WTC11 (cell line): Measurements from ENCODE around the gene SKAP2. TPM values are rescaled to one million over a fixed set of nuclear protein-coding genes. Genes with fewer than 3 reads are reported as not detected.

Experiments
- ATAC-seq: fragments of 200-7000 bp; cut with Tn5 transposase; 2 replicates; pipeline ENCODE4 v1.10.0; 2021; ENCODE audit warnings: mild to moderate bottlenecking, moderate library complexity
- CTCF ChIA-PET: fragments of 300-600 bp; sonication (Branson Sonifier 250); formaldehyde crosslinking; loops from one replicate; lab custom pipeline; 2021; ENCODE audit warnings: antibody characterized with exemption; lab: Charles Lee
- POLR2A ChIA-PET: fragments of 350-600 bp; sonication (Branson Sonifier 250); formaldehyde crosslinking; loops from one replicate; lab custom pipeline; 2021; ENCODE audit warnings: antibody characterized with exemption; lab: Charles Lee
- DNase-seq: peaks from one replicate; pipeline ENCODE4 v3.0.0; 2021; ENCODE audit warnings: low spot score
- H3K27ac Mint-ChIP-seq: 2 replicates; pipeline ENCODE4 v1.8.0; 2021; ENCODE audit warnings: mixed read lengths
- H3K27me3 Mint-ChIP-seq: 2 replicates; pipeline ENCODE4 v1.8.0; 2021; ENCODE audit warnings: low read depth, mild to moderate bottlenecking, moderate library complexity, mixed read lengths
- H3K36me3 Mint-ChIP-seq: 2 replicates; pipeline ENCODE4 v1.8.0; 2021; ENCODE audit warnings: mixed read lengths
- H3K4me1 Mint-ChIP-seq: 2 replicates; pipeline ENCODE4 v1.8.0; 2022; ENCODE audit warnings: mixed read lengths
- H3K4me3 Mint-ChIP-seq: 2 replicates; pipeline ENCODE4 v1.8.0; 2021; ENCODE audit warnings: mild to moderate bottlenecking, moderate library complexity, mixed read lengths
- H3K9me3 Mint-ChIP-seq: 2 replicates; pipeline ENCODE4 v1.8.0; 2021; ENCODE audit warnings: mixed read lengths
- CBFB ChIP-seq: sonication (generic); formaldehyde crosslinking; IDR thresholded peaks from 2 replicates; pipeline ENCODE4 v1.8.1; 2022; ENCODE audit warnings: mild to moderate bottlenecking, low read depth, missing genetic modification reagents
- ESRRA ChIP-seq: sonication (generic); formaldehyde crosslinking; IDR thresholded peaks from 2 replicates; pipeline ENCODE4 v1.8.1; 2022; ENCODE audit warnings: mild to moderate bottlenecking, missing genetic modification reagents, borderline replicate concordance
- FOXP1 ChIP-seq: sonication (generic); formaldehyde crosslinking; IDR thresholded peaks from 2 replicates; pipeline ENCODE4 v1.8.0; 2022; ENCODE audit warnings: missing genetic modification reagents, mild to moderate bottlenecking, moderate library complexity, borderline replicate concordance
- GRHL2 ChIP-seq: fragments of 250-450 bp; sonication (Bioruptor Pico); IDR thresholded peaks from 2 replicates; pipeline ENCODE4 v1.8.0; 2022; ENCODE audit warnings: mild to moderate bottlenecking, moderate library complexity; ENCODE audit not compliant: insufficient replicate concordance, severe bottlenecking
- IRF2 ChIP-seq: sonication (generic); formaldehyde crosslinking; IDR thresholded peaks from 2 replicates; pipeline ENCODE4 v1.8.0; 2022; ENCODE audit warnings: low read depth, missing genetic modification reagents, borderline replicate concordance
- NFE2L1 ChIP-seq: sonication (generic); formaldehyde crosslinking; IDR thresholded peaks from 2 replicates; pipeline ENCODE4 v1.8.1; 2023; ENCODE audit warnings: missing genetic modification reagents
- NR3C1 ChIP-seq: sonication (generic); formaldehyde crosslinking; conservative IDR thresholded peaks from 2 replicates; pipeline ENCODE4 v1.8.1; 2023; ENCODE audit warnings: low read depth, mild to moderate bottlenecking, missing genetic modification reagents
- SMAD4 ChIP-seq: sonication (generic); formaldehyde crosslinking; IDR thresholded peaks from 2 replicates; pipeline ENCODE4 v1.8.0; 2022; ENCODE audit warnings: mild to moderate bottlenecking, missing genetic modification reagents
- SP1 ChIP-seq: sonication (generic); formaldehyde crosslinking; conservative IDR thresholded peaks from 2 replicates; pipeline ENCODE4 v1.8.1; 2022; ENCODE audit warnings: missing genetic modification reagents
- ZNF138 ChIP-seq: sonication (generic); formaldehyde crosslinking; conservative IDR thresholded peaks from 2 replicates; pipeline ENCODE4 v1.8.1; 2022; ENCODE audit warnings: mild to moderate bottlenecking, moderate library complexity, missing genetic modification reagents
- ZNF232 ChIP-seq: sonication (generic); formaldehyde crosslinking; IDR thresholded peaks from 2 replicates; pipeline ENCODE4 v1.8.0; 2022; ENCODE audit warnings: mild to moderate bottlenecking, missing genetic modification reagents
- ZNF416 ChIP-seq: fragments of 250-450 bp; sonication (Bioruptor Pico); IDR thresholded peaks from 2 replicates; pipeline ENCODE4 v1.9.0; 2021; ENCODE audit warnings: mild to moderate bottlenecking, inconsistent platforms
- ZNF423 ChIP-seq: fragments of 250-450 bp; sonication (Bioruptor Pico); IDR thresholded peaks from 2 replicates; pipeline ENCODE4 v2.1.2; 2022; ENCODE audit warnings: mild to moderate bottlenecking, moderate library complexity
- total RNA-seq: library from RNA; stranded (reverse); gene quantifications from 3 replicates; pipeline ENCODE4 v1.2.3, GENCODE V29; 2021
- TF ChIP-seq, protein P1 (sequence below): sonication (generic); formaldehyde crosslinking; IDR thresholded peaks from 2 replicates; pipeline ENCODE4 v1.8.1; 2023; ENCODE audit warnings: mild to moderate bottlenecking, missing genetic modification reagents
- TF ChIP-seq, protein P2 (sequence below): sonication (generic); formaldehyde crosslinking; IDR thresholded peaks from 2 replicates; pipeline ENCODE4 v1.8.1; 2022; ENCODE audit warnings: low read depth, missing genetic modification reagents, borderline replicate concordance
- TF ChIP-seq, protein P3 (sequence below): sonication (generic); formaldehyde crosslinking; IDR thresholded peaks from 2 replicates; pipeline ENCODE4 v1.8.1; 2022; ENCODE audit warnings: mild to moderate bottlenecking, moderate library complexity, missing genetic modification reagents
- TF ChIP-seq, protein P4 (sequence below): fragments of 250-450 bp; sonication (Bioruptor Pico); conservative IDR thresholded peaks from 2 replicates; pipeline ENCODE4 v1.9.0; 2021; ENCODE audit warnings: mild to moderate bottlenecking
- TF ChIP-seq, protein P5 (sequence below): sonication (generic); formaldehyde crosslinking; IDR thresholded peaks from 2 replicates; pipeline ENCODE4 v1.8.0; 2023; ENCODE audit warnings: missing genetic modification reagents, mild to moderate bottlenecking, borderline replicate concordance
- TF ChIP-seq, protein P6 (sequence below): sonication (generic); formaldehyde crosslinking; IDR thresholded peaks from 2 replicates; pipeline ENCODE4 v1.8.1; 2023; ENCODE audit warnings: mild to moderate bottlenecking, moderate library complexity, missing genetic modification reagents
- TF ChIP-seq, protein P7 (sequence below): sonication (generic); formaldehyde crosslinking; IDR thresholded peaks from 2 replicates; pipeline ENCODE4 v1.8.0; 2023; ENCODE audit warnings: missing genetic modification reagents
- TF ChIP-seq, protein P8 (sequence below): sonication (generic); formaldehyde crosslinking; IDR thresholded peaks from 2 replicates; pipeline ENCODE4 v1.8.0; 2022; ENCODE audit warnings: mild to moderate bottlenecking, missing genetic modification reagents

SKAP2 gene
- total RNA-seq, 1 experiment from 2014 or later = 2.5 TPM

DNA sequence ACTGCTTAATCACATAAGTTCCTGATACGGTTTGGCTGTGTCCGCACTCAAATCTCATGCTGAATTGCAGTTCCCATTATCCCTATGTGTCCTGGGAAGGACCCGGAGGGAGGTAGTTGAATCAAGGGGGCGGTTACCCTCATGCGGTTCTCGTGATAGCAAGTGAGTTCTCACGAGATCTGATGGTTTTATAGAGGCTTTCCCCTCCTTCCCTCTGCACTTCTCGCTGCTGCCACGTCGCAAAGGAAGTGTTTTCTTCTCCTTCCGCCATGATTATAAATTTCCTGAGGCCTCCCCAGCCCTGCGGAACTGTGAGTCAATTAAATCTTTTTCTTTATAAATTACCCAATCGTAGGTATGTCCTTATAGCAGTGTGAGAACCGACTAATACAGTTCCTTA lies 226.2 kb downstream of the SKAP2 start:
- H3K36me3 Mint-ChIP-seq = no peaks in the 10 kb centered on the region
- no peaks in the 10 kb centered on the region for H3K27me3 Mint-ChIP-seq
- TF ChIP-seq SP1 (no peak), ZNF416 (CRISPR knock-in tag) (no peak), SMAD4 (no peak), CBFB (CRISPR knock-in tag) (no peak), NFE2L1 (no peak), ZNF138 (CRISPR knock-in tag) (no peak), NR3C1 (CRISPR knock-in tag) (no peak), ZNF232 (CRISPR knock-in tag) (no peak), FOXP1 (CRISPR knock-in tag) (no peak), ZNF423 (CRISPR knock-in tag) (no peak)
- TF ChIP-seq, protein P1, sequence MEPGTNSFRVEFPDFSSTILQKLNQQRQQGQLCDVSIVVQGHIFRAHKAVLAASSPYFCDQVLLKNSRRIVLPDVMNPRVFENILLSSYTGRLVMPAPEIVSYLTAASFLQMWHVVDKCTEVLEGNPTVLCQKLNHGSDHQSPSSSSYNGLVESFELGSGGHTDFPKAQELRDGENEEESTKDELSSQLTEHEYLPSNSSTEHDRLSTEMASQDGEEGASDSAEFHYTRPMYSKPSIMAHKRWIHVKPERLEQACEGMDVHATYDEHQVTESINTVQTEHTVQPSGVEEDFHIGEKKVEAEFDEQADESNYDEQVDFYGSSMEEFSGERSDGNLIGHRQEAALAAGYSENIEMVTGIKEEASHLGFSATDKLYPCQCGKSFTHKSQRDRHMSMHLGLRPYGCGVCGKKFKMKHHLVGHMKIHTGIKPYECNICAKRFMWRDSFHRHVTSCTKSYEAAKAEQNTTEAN (CRISPR knock-in tag) = no peak
- TF ChIP-seq, protein P2, sequence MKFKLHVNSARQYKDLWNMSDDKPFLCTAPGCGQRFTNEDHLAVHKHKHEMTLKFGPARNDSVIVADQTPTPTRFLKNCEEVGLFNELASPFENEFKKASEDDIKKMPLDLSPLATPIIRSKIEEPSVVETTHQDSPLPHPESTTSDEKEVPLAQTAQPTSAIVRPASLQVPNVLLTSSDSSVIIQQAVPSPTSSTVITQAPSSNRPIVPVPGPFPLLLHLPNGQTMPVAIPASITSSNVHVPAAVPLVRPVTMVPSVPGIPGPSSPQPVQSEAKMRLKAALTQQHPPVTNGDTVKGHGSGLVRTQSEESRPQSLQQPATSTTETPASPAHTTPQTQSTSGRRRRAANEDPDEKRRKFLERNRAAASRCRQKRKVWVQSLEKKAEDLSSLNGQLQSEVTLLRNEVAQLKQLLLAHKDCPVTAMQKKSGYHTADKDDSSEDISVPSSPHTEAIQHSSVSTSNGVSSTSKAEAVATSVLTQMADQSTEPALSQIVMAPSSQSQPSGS (CRISPR knock-in tag) = no peak
- TF ChIP-seq, protein P3, sequence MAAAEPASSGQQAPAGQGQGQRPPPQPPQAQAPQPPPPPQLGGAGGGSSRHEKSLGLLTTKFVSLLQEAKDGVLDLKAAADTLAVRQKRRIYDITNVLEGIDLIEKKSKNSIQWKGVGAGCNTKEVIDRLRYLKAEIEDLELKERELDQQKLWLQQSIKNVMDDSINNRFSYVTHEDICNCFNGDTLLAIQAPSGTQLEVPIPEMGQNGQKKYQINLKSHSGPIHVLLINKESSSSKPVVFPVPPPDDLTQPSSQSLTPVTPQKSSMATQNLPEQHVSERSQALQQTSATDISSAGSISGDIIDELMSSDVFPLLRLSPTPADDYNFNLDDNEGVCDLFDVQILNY = no peak
- TF ChIP-seq, protein P4, sequence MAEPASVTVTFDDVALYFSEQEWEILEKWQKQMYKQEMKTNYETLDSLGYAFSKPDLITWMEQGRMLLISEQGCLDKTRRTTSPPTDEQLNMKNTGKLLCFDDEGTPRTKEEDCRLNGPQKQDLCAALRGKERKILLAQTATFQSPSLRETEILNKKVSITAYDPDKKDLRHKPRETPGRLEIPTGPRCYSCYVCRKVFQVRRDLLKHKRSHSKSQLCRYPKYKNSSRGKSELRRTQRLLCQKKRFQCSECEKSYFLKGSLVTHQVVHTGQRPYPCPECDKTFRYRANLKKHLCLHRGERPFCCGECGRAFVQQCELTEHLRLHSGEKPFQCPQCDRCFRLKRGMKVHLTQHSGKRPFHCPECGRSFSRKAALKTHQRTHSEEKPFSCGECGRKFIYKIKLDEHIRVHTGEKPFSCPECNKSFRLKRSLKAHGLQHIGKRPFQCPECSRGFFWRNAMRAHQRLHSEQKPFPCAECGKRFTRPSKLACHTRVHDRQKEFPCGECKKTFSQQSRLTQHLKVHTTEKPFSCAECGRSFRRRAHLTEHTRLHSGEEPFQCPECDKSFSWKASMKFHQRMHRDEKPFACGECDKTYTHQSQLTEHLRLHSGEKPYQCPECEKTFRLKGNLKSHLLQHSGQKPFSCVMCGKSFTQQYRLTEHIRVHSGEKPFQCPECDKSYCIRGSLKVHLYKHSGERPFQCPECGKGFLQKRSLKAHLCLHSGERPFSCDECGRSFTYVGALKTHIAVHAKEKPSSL (CRISPR knock-in tag) = no peak
- TF ChIP-seq, all 79 proteins: peak for 0
- Mint-ChIP-seq H3K4me1 (no peaks in the 10 kb centered on the region), H3K27ac (no peak overlapping the region), H3K4me3 (no peak overlapping the region), H3K9me3 (no peaks in the 10 kb centered on the region)
- ATAC-seq (no peak), DNase-seq (no peak)
- CTCF ChIA-PET = interaction anchor here (1.3 kb wide), 1 partner anchor 268 kb away, joined by 3 read pairs; no protein-coding TSS in a partner anchor
- POLR2A ChIA-PET = no interaction called here

DNA sequence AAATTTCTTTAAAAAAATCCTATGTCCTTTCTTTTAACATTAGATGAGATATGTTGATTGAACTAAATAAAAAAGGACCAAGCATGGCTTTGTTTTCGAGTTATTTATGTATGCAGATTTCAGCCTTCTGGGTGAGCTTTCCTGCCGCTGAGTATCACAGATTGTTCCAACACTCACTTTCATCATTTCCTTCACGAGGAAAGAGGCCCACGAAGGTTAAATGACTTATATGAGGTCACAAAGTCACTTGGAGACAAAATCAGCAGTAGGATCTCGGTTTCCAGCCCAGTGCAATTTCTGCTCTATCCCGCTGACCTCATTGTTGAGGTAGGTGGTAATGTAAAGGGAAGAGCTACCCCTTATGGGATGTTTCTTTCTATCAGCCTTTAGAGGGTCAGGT lies 226.8 kb downstream of the SKAP2 start:
- no peaks in the 10 kb centered on the region for H3K9me3 Mint-ChIP-seq
- H3K36me3 Mint-ChIP-seq = no peaks in the 10 kb centered on the region
- ChIA-PET CTCF (interaction anchor here (1.3 kb wide), 1 partner anchor 268 kb away, joined by 3 read pairs; no protein-coding TSS in a partner anchor), POLR2A (no interaction called here)
- no peak for DNase-seq
- ATAC-seq = no peak
- no peaks in the 10 kb centered on the region for H3K27me3 Mint-ChIP-seq
- no peaks in the 10 kb centered on the region for H3K4me1 Mint-ChIP-seq
- no peak overlapping the region for H3K4me3 Mint-ChIP-seq
- H3K27ac Mint-ChIP-seq = no peak overlapping the region
- TF ChIP-seq, protein P5, sequence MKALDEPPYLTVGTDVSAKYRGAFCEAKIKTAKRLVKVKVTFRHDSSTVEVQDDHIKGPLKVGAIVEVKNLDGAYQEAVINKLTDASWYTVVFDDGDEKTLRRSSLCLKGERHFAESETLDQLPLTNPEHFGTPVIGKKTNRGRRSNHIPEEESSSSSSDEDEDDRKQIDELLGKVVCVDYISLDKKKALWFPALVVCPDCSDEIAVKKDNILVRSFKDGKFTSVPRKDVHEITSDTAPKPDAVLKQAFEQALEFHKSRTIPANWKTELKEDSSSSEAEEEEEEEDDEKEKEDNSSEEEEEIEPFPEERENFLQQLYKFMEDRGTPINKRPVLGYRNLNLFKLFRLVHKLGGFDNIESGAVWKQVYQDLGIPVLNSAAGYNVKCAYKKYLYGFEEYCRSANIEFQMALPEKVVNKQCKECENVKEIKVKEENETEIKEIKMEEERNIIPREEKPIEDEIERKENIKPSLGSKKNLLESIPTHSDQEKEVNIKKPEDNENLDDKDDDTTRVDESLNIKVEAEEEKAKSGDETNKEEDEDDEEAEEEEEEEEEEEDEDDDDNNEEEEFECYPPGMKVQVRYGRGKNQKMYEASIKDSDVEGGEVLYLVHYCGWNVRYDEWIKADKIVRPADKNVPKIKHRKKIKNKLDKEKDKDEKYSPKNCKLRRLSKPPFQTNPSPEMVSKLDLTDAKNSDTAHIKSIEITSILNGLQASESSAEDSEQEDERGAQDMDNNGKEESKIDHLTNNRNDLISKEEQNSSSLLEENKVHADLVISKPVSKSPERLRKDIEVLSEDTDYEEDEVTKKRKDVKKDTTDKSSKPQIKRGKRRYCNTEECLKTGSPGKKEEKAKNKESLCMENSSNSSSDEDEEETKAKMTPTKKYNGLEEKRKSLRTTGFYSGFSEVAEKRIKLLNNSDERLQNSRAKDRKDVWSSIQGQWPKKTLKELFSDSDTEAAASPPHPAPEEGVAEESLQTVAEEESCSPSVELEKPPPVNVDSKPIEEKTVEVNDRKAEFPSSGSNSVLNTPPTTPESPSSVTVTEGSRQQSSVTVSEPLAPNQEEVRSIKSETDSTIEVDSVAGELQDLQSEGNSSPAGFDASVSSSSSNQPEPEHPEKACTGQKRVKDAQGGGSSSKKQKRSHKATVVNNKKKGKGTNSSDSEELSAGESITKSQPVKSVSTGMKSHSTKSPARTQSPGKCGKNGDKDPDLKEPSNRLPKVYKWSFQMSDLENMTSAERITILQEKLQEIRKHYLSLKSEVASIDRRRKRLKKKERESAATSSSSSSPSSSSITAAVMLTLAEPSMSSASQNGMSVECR = no peak
- TF ChIP-seq, protein P6, sequence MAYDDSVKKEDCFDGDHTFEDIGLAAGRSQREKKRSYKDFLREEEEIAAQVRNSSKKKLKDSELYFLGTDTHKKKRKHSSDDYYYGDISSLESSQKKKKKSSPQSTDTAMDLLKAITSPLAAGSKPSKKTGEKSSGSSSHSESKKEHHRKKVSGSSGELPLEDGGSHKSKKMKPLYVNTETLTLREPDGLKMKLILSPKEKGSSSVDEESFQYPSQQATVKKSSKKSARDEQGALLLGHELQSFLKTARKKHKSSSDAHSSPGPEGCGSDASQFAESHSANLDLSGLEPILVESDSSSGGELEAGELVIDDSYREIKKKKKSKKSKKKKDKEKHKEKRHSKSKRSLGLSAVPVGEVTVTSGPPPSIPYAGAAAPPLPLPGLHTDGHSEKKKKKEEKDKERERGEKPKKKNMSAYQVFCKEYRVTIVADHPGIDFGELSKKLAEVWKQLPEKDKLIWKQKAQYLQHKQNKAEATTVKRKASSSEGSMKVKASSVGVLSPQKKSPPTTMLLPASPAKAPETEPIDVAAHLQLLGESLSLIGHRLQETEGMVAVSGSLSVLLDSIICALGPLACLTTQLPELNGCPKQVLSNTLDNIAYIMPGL (CRISPR knock-in tag) = no peak
- TF ChIP-seq GRHL2 (no peak), IRF2 (CRISPR knock-in tag) (no peak), ESRRA (no peak)
- TF ChIP-seq, protein P1 (CRISPR knock-in tag) = no peak
- TF ChIP-seq, protein P7, sequence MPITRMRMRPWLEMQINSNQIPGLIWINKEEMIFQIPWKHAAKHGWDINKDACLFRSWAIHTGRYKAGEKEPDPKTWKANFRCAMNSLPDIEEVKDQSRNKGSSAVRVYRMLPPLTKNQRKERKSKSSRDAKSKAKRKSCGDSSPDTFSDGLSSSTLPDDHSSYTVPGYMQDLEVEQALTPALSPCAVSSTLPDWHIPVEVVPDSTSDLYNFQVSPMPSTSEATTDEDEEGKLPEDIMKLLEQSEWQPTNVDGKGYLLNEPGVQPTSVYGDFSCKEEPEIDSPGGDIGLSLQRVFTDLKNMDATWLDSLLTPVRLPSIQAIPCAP (CRISPR knock-in tag) = no peak
- TF ChIP-seq, protein P8, sequence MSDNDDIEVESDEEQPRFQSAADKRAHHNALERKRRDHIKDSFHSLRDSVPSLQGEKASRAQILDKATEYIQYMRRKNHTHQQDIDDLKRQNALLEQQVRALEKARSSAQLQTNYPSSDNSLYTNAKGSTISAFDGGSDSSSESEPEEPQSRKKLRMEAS = no peak
